Stimulated activated CD4-positive, alpha-beta T cell treated with anti-CD3 and anti-CD28 coated beads, TNF-alpha, amount 100 ng/mL, for 24 hours (primary cell): ENCODE measurements around the gene UCHL3.

ENCODE experiments used
- DNase-seq, 3 experiments: peaks; one replicate each; pipeline ENCODE4 v3.0.0-alpha.2; 2020; ENCODE audit warnings: low read depth in 3 of 3

UCHL3 gene

DNA sequence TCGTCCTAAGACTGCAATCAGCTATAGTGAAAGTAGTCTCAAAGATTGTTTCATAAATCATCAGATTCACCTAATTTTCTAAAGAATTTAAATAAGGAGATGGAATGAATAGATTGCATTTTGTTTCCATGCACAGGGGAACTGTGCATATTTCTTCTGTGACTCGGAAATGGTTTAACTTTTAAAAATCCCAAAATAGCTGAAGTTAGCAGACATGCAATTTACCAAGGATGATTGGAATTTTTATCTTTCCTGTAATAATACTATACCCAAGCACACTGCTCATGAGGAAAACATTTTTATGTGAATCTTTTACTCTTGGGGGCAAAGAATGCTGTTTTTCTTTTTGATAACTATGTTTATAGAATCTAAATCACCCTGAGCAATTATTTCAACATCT, 71.6 kb downstream of the UCHL3 start:
- no peak for DNase-seq

DNA sequence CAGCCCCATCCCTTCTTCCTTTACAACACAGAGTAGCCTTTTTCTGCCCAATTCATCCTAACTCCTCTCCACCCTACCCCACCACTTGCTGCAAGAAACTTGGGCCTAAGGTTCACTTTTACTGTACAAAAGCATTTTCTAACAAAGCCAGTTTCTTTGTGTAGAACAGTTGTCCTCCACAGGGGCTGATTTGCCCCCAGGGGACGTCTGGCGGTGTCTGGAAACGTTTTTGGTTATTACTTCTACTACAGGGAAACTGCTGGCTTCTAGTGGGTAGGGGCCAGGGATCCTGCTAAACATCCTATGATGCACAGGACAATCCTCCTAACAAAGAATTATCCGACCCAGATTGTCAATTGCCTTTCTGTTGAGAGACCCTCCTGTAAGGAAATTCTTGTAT, 79.2 kb downstream of the UCHL3 start:
- DNase-seq = no peak

DNA sequence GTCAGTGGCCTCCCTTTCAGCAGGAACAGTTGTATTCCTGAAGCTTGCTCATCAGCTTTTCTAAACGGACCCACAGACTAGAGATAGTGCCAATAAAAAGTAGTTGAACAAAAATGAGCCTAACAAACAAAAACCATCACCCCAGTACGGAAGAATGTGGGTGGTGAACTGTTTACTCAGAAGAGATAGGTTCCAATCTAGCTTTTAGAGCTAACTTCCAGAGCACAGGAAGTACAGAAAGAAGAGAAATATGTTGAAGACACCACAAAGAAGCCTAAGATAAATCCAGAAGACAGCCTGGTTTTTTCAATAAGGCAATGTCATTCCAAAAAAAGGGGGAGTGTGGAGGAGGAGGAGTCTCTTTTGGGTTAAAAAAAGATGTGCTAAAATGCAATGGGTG, 83.7 kb downstream of the UCHL3 start:
- DNase-seq = no peak

DNA sequence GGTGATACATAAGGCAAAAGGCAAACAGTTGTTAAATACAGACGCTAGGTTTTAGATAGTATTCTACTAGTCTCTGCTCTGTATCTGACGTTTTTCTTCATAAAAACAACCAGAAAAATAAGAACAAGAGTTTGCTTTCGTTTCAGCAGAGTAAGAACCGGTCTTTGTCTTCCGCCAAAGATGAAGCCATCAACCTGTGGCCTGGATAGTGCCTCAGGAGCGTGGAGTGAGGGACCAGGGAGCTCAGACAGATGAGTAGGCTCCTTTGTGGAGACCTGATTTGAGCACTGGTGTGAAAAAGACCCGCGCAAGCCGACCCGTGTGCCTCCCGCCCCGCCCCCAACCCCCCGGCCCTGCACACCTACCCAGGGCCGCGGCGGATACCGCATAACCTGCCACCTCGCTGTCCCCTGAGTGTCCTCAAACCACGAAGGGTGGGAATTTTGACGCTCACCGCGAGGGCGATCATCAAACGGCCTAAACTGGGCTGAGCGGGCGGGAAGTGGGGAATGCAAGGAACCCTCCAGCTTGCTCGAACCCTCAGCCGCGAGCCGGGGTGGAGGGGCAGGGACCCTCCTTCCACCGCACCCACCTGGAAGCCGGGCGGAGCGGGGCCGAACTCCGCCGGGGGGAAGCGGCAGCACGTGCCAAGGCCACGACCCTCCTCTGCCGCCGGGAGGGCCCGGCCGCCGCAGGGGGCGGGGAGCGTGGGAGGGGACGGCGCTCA, 85.7 kb downstream of the UCHL3 start:
- no peak for DNase-seq

DNA sequence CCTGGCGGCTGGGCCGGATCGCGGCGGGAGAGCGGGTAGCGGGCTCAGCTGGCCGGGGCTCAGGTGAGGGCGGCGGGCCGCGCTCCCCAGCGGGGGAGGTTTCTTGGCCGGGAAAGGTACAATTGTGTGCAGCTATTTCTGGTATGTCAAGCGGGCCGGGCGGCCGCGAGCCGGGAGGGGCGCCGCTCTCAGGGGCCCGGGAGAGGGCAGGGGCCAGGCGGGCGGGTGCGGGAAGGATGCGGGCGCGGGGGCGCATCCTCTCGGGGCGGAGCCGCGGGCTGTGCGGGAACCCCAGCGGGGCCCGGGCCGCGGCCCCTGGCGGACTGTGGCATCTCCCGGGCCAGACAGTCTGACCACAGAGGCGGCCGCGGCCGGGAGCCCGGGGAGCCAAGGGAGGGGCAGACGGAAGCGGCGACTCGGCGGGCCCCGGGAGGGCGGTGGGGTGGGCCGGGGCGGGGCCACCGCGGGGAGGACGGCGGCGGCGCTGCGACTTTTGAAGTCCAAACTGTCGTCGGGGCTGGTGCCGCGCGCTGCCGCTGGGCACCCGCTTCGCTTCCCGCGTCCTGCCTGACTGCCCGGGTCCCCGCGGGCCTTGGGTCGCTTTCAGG, 86.3 kb downstream of the UCHL3 start, which contains the start of gene LMO7:
Gene LMO7 (plus strand): TSS at position 503 of the 608 bp plus-strand sequence. CDS start 328 bp downstream, outside the sequence.
- DNase-seq = peak; percentile 3 to 36 (median 11)

DNA sequence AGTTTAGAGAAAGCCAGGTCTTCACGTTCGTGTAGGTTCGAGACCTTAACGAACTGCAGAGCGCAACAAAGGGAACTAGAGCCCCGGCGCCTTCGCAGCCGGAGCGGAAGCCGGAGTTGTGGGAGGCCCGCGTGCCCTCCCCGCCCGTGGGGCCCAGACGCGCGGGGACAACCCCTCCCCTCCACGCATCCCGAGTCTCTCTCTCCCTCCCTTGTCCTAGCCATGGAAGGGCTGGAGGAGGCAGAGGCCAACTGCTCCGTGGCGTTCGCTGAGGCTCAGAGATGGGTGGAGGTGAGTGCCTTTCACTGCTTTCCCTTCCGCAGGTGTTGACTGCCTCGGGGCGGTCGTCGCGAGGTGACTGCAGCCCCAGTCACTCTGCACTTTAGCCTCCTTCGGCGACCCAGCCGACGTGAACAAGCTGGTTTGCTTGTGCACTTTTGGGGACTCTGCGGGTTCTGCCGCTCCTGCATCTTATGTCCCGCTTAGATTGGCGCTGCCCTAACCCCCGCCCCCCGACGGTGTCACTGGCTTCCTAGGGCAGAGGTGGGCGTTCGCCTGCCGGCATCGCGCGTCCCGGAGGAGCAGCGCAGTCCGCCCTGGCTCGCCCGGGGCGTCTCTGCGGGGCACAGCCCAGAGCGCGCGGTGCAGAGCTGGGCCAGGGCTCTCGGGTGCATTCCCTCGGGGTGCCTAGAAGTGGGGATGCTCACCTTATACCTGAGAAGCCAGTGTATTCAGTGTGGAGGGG, 87.0 kb downstream of the UCHL3 start:
- peak; percentile 3 to 39 (median 5) for DNase-seq

DNA sequence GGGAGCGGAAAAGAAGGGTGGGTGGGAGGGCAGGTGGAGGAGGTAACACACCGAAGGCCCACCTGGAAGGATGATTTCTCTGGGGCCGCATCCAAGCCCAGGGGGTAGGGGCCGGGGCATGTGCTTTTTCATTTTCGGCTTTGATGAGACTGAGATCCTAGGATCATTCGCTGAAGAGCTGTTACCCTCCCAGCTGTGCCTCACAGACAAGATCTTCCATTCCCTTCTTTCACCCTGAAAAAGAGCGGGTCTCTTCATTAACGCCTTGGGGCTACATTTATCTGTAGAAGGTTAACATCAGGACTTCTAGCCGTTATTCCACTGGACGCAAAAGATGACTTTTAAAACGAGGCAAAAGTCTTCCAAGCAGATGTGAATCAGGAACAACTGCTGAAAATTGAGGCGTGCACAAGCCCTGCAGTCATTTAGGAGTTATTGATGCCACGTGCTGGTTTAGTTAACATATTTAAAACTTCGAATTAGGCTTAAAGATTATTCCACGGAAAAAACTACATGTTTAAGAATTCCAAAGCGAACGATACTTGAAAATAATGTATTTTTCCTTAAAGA, 87.7 kb downstream of the UCHL3 start:
- DNase-seq = no peak

DNA sequence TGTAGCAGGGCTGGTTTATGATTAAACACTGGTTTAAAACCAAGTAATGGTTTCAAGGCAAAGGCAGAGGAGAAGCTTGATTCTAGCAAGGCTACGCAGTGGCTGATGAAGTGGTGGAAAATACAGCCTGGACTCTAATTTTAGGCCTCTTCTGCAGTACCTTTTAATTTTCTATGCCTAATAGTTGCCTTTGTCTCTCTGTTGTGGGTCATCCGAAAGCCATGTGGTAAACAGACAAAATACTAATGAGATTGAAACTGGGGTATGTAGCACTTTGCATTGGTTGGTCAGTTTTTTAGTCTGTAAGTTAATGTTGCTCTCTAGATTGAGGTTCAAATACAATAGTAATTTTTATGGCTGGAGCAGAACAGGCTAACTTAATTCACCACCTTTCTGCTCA, 89.9 kb downstream of the UCHL3 start:
- DNase-seq = no peak

DNA sequence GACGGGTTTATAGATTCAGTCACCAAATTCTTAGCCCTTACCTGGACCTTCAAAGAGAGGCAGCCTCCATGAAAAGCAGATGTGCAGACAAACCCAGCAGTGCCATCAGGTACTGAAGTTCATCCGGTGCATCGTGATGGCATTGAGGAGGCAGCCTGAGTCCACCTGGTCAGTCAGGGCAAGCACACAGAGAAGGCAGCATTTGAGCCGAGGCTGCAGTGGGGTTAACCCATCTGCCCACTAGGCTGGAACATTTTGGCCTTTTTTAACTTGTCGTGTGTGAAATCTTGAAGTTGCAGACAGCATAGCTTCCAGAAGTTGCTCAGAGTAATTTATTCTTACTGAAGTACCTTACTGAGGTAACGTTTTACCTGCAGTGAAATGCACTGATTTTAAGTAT, 91.4 kb downstream of the UCHL3 start:
- no peak for DNase-seq

DNA sequence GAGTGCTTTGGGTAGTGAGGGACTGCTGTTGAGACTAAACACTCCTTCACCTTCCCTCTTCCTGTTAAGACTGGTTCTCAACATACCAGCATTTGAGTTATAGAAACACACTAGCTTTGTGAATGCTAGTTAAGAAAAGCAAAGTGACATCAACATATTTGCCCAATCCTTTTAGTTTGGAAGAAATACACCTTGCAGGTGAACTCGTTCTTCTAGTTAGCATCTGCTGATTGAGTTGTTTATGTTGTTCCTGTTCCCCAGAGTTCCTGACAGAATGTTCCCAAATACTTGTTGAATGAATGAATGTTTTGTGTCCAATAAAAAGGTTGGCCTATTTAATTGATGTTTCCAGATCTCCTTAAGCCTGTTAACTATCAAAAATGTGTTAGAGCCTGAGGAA, 93.6 kb downstream of the UCHL3 start:
- no peak for DNase-seq

DNA sequence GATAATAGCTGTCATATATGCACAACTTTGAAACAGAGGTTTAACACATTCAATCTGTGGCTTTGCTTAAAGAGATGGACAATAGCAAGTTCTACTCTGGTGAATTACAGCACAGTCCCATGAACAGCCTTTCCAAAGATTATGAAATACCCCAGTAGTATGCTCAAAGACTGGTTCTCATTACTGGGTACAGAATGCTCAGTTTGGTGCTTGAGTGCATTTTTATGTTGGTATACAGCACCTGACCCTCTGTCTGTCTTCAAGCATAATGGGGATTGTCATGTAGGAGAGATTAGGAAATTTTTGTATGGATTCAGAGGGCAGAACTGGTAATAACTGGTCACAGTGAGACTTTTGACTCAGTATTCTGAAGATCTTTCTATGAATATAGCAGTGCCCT, 94.1 kb downstream of the UCHL3 start:
- no peak for DNase-seq

DNA sequence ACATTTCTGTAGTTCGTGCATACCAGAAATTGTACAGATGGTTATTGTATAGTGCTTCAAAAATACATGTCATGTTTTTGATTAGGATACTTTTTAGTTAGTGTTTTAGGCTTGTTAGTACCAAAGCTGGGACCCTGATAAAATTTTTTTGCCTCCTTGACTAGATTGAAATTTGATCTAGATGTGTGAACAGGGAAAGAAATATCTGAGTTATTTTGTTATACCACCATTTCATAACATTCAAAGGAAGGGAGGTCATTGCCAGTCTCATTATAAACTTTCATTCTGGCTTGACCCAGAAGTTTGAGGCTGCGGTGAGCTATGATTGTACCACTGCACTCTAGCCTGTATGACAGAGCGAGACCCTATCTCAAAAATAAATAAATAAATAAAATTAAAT, 95.5 kb downstream of the UCHL3 start:
- DNase-seq = no peak

DNA sequence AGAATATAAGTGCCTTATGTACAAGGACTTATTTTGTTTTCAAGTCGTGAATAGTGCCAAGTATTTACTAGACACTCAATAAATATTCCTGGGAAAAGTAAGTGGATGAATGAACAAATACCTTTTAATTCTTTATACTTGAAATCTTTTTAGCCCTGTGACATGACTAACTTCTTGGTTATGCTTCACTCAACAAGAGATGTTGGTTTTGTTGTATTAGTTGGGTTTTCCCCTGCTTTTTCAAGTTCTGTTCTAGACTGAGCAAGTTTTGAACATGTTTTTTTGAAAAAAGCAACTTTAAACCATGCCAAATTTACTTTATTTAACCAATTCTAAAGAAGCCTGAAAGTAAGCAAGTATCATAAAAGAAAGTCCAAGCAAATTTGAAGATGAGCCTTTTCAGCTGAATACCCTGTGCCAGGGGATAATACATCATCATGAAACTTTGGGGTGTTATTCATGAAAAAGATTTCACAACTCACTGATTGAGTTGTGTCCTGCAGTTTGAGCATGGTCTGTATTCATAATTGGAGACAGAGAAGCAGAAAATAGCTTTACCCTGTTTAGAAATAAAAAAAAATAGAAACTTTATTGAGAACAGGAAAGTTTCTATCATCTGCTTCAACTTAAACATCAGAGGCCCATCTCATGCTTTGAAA, 97.7 kb downstream of the UCHL3 start:
- DNase-seq = no peak

DNA sequence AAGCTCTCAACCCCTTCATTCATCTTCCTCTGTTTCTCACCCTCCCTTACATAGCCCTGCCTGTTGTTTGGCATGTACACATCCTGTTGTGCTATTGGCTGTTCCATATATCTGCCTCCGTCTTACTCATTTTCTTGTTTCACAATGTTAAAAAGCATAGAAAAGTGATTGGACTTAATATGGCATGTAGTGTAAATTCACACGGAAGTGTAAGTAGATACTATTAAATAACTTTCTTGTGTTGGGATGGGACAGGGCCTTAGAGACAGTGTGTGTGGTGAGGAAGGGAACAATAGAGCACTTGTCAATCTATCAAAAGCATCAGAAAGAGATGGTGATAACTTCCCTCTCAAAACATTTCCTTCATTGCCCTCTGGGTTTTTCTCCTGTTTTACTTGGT, 98.9 kb downstream of the UCHL3 start:
- DNase-seq = no peak

DNA sequence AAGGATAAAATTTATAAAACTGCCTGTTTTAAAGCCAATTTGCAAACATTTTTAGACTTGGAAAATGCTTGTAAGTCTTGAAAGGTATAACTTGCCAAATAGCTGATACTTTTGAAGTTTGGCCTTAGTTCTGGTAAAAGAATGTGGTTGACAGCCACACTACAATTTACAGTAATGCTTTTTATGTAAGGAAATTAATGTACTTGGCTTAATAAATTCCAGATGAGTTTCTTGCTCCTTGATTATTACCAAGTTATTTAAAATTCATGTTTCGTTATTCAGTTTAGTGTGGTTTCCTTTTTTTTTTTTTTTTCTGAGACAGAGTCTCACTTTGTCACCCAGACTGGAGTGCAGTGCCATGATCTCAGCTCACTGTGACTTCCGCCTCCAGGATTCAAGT, 101.4 kb downstream of the UCHL3 start:
- DNase-seq = no peak

DNA sequence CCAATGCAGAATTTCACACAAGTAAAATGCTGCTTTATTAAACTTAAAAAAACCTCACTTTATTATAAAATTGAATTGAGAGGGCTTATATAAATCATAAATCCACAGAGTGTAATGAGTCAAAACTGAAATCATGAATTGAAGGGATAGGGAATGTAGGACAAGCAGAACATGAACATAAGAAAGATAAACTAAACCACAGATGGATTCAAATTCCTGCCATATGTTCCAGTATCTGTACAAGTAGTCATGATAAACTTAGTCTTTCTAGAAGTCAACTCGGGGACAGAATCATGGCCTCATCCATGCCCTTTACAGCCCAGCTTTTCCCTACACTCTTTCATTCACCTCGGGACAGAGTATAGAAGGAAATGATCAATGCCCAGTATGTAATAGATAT, 103.1 kb downstream of the UCHL3 start:
- no peak for DNase-seq
